ENCODE results near the gene SLC6A18.

DNA sequence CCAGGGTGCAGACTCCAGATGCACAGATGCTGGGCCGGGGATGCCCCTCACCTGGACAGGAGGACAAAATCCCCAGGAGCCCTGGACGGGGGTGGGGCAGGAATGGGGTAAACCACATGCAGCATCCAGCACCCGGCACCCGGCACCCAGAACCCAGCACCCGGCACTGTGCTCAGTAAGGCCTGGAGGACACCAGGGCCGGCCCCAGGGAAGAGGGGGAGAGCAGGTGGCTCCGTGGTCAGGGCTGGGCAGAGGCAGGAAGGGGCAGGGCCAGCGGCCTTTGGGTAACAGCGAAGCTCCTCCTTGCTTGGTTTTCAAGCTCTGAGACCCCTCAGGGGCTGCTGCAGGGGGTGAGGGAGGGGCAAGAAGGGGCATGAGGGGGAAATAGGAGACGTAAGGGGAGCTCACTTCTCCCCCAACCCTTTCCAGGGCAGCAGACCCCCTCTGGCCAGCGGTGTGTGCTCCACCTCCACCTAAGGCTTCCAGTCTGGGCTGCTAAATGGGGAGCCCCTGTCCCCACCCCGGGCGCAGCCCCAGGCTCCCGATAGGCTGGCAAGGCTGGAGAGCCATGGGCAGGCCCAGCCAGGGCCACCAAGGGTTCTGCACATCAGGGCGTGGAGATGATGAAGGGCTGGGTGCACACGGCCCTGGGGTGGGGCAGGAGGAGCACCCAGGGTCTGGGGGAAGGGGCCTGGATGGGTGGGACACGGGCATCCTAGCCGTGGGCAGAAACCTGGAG, 41.6 kb upstream of the SLC6A18 start:
- no peak for TF ChIP-seq TCF7 (IDR thresholded peaks at IDR 0.05; ENCODE audit: borderline replicate concordance)
- TF ChIP-seq TARDBP (IDR thresholded peaks at IDR 0.05; ENCODE audit: borderline replicate concordance) = no peak
- no peak for TF ChIP-seq POLR2AphosphoS5 (IDR thresholded peaks at IDR 0.05; ENCODE audit: low read length)
- no peak for TF ChIP-seq USF2 (IDR thresholded peaks at IDR 0.05; ENCODE audit: borderline replicate concordance, low read depth, low read length)
